ENCODE results near the gene LRRC61.
"Not testable (repeated sequence)": the region's sequence is repeated elsewhere in the genome, so short reads cannot be mapped to it uniquely, and the experiment has no call there.

DNA sequence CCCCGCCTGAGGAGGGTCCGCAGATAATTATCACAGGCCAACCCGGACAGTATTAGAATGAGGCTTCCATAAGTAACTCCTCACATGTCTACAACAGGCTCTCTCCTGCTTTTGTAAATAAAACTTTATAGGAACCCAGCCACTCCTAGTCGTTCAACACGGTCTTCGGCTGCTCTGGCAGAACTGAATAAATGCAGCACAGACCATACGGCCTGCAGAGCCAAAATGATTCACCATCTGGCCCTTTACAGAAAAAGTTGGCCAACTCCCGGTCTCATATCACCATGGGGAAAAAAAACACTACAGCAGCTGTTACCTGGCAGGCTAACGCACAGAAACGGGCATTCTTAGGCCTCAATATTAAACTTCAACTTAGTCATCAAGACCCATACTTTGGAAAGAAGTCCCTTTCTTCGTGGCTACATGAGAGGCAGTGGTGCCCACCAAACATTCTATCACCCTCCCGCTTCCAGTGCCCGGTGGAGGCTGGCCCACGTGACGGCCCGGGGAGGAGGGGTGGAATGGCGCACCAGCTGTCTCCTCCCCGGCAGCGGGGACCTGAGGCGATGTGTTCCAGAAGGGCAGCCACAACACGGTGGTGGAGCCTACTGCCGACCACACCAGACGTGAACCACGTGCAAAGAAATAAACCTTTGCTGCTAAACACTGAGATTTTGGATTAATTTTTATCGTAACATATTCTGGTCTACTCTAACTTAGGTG, 41.3 kb upstream of the LRRC61 start:
- TF ChIP-seq, protein P1, sequence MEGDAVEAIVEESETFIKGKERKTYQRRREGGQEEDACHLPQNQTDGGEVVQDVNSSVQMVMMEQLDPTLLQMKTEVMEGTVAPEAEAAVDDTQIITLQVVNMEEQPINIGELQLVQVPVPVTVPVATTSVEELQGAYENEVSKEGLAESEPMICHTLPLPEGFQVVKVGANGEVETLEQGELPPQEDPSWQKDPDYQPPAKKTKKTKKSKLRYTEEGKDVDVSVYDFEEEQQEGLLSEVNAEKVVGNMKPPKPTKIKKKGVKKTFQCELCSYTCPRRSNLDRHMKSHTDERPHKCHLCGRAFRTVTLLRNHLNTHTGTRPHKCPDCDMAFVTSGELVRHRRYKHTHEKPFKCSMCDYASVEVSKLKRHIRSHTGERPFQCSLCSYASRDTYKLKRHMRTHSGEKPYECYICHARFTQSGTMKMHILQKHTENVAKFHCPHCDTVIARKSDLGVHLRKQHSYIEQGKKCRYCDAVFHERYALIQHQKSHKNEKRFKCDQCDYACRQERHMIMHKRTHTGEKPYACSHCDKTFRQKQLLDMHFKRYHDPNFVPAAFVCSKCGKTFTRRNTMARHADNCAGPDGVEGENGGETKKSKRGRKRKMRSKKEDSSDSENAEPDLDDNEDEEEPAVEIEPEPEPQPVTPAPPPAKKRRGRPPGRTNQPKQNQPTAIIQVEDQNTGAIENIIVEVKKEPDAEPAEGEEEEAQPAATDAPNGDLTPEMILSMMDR (conservative IDR thresholded peaks at IDR 0.05; ENCODE audit: low read length): not testable (repeated sequence)
- not testable (repeated sequence) for TF ChIP-seq EZH2phosphoT487 (IDR thresholded peaks at IDR 0.05; ENCODE audit: borderline replicate concordance, low read depth, low read length)

Measured in OCI-LY7 (cell line).